ENCODE measurements around the gene AIFM2.

GRCh38 chr10:70114902-70115301, 17.7 kb downstream of the AIFM2 start:
- TF ChIP-seq CTCF (IDR thresholded peaks at IDR 0.05; ENCODE audit: low read depth, low read length), result no peak
- TF ChIP-seq EZH2phosphoT487 (IDR thresholded peaks at IDR 0.05; ENCODE audit: low read depth), result no peak
